PC-3 (cell line): ENCODE data around the gene PACSIN2.
"Not testable (repeated sequence)": the region's sequence is repeated elsewhere in the genome, so short reads cannot be mapped to it uniquely, and the experiment has no call there.

Source experiments
- EZH2 ChIP-seq: fragments of 300-600 bp; sonication (generic); IDR thresholded peaks from one replicate; pipeline ENCODE4 v1.6.1; 2017; ENCODE audit warnings: antibody characterized with exemption, mild to moderate bottlenecking, low read length; ENCODE audit not compliant: unreplicated experiment
- EZH2phosphoT487 ChIP-seq: fragments of 300-600 bp; sonication (generic); IDR thresholded peaks from 2 replicates; pipeline ENCODE4 v1.6.1; 2018; ENCODE audit warnings: mild to moderate bottlenecking, antibody characterized with exemption, low read length, borderline replicate concordance
- TF ChIP-seq, protein P1 (sequence below): fragments of 300-600 bp; sonication (generic); conservative IDR thresholded peaks from 2 replicates; pipeline ENCODE4 v1.5.1; 2017; ENCODE audit warnings: antibody characterized with exemption, low read depth, mild to moderate bottlenecking, low read length

DNA sequence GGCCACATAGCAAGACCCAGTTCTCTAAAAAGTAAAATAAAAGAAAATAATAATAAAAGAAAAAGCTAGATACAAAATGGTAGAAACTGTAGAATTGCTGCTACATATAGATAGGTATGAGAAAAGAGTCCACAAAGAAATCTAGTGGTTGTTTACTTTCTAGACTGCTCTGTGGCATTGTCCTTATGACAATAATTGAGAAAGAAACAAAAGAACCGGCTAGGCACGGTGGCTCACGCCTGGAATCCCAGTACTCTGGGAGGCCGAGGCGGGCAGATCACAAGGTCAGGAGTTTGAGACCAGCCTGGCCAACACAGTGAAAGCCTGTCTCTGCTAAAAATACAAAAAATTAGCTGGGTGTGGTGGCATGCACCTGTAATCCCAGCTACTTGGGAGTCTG is 1.2 kb upstream of the PACSIN2 start:
- TF ChIP-seq EZH2, EZH2phosphoT487: not testable (repeated sequence)
- TF ChIP-seq, protein P1, sequence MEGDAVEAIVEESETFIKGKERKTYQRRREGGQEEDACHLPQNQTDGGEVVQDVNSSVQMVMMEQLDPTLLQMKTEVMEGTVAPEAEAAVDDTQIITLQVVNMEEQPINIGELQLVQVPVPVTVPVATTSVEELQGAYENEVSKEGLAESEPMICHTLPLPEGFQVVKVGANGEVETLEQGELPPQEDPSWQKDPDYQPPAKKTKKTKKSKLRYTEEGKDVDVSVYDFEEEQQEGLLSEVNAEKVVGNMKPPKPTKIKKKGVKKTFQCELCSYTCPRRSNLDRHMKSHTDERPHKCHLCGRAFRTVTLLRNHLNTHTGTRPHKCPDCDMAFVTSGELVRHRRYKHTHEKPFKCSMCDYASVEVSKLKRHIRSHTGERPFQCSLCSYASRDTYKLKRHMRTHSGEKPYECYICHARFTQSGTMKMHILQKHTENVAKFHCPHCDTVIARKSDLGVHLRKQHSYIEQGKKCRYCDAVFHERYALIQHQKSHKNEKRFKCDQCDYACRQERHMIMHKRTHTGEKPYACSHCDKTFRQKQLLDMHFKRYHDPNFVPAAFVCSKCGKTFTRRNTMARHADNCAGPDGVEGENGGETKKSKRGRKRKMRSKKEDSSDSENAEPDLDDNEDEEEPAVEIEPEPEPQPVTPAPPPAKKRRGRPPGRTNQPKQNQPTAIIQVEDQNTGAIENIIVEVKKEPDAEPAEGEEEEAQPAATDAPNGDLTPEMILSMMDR = not testable (repeated sequence)
